Ovary (tissue), 3 donors: ENCODE measurements around the gene FAM193A.
"Not testable (repeated sequence)": the region's sequence is repeated elsewhere in the genome, so short reads cannot be mapped to it uniquely, and the experiment has no call there.

Experiments
- EP300 ChIP-seq: sonication (generic); formaldehyde crosslinking; IDR thresholded peaks from one replicate; pipeline ENCODE4 v1.6.1; 2017; ENCODE audit warnings: antibody characterized with exemption
- POLR2A ChIP-seq: fragments of 450-650 bp; IDR thresholded peaks from one replicate; pipeline ENCODE4 v1.6.1; 2017; ENCODE audit warnings: antibody characterized with exemption, mild to moderate bottlenecking, moderate library complexity
- TF ChIP-seq, protein P1 (sequence below), 3 donors: fragments of 450-650 bp in 2 of 3; fragments of 200-600 bp in 1 of 3; IDR thresholded peaks; one replicate each; pipeline versions ENCODE4 v1.5.1 to v1.8.0; 2016 to 2022; ENCODE audit warnings: antibody characterized with exemption in 3 of 3, mild to moderate bottlenecking in 1 of 3
- donor health status: DM: no; HTN: no; CAD: no.

- TF ChIP-seq EP300, POLR2A: not testable (repeated sequence)
- TF ChIP-seq, protein P1, sequence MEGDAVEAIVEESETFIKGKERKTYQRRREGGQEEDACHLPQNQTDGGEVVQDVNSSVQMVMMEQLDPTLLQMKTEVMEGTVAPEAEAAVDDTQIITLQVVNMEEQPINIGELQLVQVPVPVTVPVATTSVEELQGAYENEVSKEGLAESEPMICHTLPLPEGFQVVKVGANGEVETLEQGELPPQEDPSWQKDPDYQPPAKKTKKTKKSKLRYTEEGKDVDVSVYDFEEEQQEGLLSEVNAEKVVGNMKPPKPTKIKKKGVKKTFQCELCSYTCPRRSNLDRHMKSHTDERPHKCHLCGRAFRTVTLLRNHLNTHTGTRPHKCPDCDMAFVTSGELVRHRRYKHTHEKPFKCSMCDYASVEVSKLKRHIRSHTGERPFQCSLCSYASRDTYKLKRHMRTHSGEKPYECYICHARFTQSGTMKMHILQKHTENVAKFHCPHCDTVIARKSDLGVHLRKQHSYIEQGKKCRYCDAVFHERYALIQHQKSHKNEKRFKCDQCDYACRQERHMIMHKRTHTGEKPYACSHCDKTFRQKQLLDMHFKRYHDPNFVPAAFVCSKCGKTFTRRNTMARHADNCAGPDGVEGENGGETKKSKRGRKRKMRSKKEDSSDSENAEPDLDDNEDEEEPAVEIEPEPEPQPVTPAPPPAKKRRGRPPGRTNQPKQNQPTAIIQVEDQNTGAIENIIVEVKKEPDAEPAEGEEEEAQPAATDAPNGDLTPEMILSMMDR (IDR thresholded peaks at IDR 0.05): not testable (repeated sequence)
Observed at GRCh38 chr4:2514944-2515343, 21.5 kb upstream of the FAM193A start.
